ENCODE results near the gene YIPF7. TPM values are rescaled to one million over a fixed set of nuclear protein-coding genes. Genes with fewer than 3 reads are reported as not detected.

YIPF7 gene
- total RNA-seq, 1 donor from 2014 or later: not detected

Other genes starting within 250 kb of the YIPF7 start
- gene KCTD8, start 202.8 kb downstream of the YIPF7 start, total RNA-seq: not detected in 2 replicates
- 30.7 and 33.2 TPM in 2 replicates for gene GUF1, start 26.8 kb upstream of the YIPF7 start, total RNA-seq
- gene GNPDA2, start 74.9 kb upstream of the YIPF7 start, total RNA-seq: 13.3 and 16.6 TPM in 2 replicates